Fibroblast of skin of back (primary cell): ENCODE measurements around the gene TBCK.

ENCODE experiments used
- DNase-seq: peaks from one replicate; pipeline ENCODE4 v3.0.0-alpha.2; 2013

TBCK gene

GRCh38 chr4:106109929-106110328 is 206.1 kb downstream of the TBCK start:
- no peak for DNase-seq

- no peak for DNase-seq
These were observed 210.3 kb downstream of the TBCK start for GRCh38 chr4:106105697-106106096.

DNA sequence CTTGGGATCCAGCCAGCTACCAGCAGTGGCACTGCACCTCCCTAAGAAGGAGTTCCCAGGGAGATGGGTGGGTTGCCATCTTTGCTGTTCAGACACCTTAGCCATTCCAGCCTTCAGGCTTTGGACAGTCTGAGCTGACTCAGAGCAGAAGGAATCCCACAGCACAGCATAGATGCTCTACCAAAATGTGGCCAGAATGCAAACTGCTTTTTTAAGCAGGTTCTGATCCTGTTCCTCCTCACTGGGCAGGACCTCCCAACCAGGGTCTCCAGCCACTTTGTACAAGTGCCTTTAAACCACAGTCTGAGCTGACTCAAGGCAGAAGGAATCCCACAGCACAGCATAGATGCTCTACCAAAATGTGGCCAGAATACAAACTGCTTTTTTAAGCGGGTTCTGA is 211.7 kb downstream of the TBCK start:
- no peak for DNase-seq

- no peak for DNase-seq
These were observed 219.6 kb downstream of the TBCK start for GRCh38 chr4:106096454-106096853.

DNA sequence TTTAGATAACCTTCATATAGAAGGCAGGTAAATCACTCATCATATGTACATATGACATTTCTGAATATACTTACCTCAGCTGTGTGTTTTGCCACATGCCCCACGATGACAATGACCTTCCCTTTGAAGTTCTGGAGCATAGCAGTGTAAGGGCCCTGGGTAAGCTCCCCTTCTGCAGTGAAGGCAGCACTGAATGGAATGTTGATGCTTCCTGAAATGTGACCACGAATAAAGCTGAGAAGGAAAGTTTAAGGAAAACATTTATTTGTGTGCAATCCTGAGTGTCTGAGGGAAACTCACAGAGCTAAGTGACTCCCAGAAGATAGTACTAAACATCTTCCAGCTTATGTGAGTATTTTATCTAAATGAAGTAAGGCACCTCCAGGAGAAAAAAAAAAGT is 220.6 kb downstream of the TBCK start:
- peak; percentile 3 for DNase-seq

DNA sequence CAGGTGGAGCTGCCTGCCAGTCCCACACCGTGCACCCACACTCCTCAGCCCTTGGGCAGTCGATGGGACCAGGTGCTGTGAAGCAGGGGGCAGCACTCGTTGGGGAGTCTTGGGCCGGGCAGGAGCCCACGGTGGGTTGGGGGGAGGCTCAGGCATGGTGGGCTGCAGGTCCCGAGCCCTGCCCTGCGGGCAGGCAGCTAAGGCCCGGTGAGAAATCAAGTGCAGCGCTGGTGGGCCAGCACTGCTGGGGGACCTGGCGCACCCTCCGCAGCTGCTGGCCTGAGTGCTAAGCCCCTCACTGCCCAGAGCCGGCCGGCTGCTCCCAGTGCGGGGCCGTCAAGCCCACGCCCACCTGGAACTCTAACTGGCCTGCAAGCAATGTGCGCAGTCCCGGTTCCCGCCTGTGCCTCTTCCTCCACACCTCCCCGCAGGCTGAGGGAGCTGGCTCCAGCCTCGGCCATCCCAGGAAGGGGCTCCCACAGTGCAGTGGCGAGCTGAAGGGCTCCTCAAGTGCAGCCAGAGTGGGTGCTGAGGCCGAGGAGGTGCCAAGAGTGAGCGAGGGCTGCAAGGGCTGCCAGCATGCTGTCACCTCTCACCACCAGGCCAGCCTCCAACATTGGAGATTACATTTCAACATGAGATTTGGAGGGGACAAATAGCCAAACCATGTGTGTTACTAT is 223.5 kb downstream of the TBCK start:
- DNase-seq: no peak

DNA sequence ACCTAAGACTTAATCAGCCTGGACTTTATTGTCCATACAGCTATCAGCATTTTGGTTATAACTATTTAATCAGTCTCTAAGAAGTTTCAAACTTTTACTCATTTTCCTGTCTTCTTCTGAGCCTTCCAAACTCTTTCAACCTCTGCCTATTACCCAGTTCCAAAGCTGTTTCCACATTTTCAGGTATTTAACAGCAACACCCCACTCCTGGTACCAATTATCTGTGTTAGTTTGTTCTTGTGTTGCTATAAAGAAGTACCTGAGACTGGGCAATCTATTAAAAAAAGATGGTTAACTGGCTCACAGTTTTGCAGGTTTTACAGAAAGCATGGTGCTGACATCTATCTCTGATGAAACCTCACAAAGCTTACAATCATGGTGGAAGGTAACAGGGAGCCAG is 225.2 kb downstream of the TBCK start:
- no peak for DNase-seq

- no peak for DNase-seq
These were observed 232.9 kb downstream of the TBCK start for GRCh38 chr4:106083065-106083464.

DNA sequence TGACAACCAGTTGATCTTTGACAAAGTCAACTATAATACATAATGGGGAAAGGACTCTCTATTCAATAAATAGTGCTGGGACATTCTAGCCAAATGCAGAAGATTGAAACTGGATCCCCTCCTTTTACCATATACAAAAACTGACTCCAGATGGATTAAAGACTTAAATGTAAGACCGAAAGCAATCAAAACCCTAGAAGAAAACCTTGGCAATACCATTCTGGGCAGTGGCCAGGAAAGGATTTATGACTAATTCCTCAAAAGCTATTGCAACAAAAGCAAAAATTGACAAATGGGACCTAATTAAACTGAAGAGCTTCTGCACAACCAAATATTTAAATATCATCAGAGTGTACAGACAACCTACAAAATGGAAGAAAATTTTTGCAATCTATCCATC is 235.6 kb downstream of the TBCK start:
- no peak for DNase-seq

- DNase-seq: no peak
These were observed 236.4 kb downstream of the TBCK start for GRCh38 chr4:106079616-106080015.

GRCh38 chr4:106065018-106065417 is 251.0 kb downstream of the TBCK start:
- no peak for DNase-seq

GRCh38 chr4:106063009-106063408 is 253.0 kb downstream of the TBCK start:
- peak; percentile 9 for DNase-seq

GRCh38 chr4:106062452-106062875 is 253.5 kb downstream of the TBCK start:
- peak; percentile 73 for DNase-seq

DNA sequence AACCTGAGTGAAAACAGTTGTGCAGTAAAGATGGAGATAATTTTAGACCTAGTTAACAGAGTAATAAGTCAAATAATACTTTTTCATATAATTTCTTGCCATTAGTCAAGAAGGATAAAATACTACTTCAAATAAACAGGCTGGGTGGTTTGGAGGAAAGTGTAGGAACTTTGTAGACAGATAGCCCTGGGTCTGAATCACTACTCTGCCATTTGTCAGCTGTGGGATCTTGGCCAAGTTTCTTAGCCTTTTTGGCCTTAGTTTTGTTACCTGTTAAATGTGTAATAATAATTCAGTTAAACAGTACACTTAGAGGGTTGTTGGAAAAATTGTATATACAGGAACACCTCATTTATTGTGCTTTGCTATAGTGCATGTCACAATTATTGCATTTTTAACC is 257.1 kb downstream of the TBCK start:
- no peak for DNase-seq

GRCh38 chr4:106056914-106057313 is 259.1 kb downstream of the TBCK start:
- no peak for DNase-seq

DNA sequence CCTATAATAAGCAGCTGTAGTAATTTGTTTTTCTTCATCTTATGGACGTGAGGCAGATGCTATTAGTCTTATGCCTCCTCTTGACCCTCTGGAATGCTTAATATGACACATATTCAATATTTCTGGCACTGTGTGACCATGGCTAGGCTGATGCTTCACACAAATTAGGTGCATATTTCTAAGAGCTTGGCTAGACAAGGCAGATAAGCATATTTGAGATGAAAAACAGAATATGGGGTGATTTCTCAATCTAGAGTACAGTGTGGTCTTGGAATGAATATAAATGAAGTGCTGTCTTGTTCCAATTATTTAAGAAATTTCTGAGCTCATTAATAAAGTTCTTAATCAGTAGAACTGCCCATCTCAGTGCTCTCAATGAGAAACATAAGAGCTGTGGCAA is 264.5 kb downstream of the TBCK start:
- no peak for DNase-seq

- no peak for DNase-seq
These were observed 266.5 kb downstream of the TBCK start for GRCh38 chr4:106049490-106049889.

DNA sequence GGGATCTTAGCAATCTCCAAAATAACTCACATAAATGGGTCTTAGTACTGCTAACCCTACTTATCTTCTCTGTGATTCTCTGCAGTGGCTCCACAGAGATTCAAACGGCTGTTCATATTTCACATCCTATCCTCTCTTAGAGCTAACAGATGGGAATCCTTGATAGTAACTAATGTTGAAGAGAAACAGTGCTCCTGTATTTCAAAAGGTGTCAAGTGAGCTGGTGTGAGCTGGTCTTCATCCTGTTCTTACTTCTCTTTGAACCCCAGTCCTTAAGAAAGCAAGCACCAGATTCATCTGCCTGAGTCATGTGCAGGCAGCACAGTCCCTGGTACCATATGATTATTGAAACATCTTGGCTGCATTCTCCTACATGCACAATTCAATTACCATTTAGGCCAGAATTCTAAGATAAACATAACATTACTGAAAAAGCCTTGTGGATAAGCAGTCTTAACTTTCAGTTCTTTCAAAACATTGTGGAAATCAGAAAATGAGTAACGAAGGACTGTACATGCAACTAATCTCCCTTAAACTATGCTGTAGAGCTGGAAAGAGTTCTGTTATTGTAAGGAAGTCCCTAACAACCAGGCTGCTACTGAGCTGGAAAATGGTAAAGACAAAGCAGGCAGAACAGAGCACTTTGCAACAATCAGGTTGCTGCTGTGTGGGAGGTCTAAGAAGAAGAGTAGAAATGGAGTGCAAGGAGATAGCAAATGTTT is 267.6 kb downstream of the TBCK start:
- DNase-seq: peak; percentile 33

DNA sequence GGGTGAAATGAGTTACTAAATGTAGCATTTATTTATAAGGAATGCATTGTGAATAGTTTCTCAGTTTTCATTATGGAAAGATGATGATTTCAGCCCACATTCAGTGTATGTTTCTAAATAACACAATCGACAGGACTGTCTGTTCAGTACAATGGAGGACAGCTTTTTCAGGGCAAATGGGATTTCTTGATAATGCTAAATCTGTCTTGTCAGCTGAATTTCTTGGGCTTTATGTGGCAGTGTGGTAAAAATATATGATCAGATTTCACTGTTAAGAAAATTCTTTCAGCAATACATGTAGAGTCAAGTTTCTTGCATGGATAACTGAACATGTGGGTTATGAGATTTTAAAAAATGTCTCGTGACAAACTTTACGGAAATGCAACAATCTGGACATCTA is 269.9 kb downstream of the TBCK start:
- no peak for DNase-seq

DNA sequence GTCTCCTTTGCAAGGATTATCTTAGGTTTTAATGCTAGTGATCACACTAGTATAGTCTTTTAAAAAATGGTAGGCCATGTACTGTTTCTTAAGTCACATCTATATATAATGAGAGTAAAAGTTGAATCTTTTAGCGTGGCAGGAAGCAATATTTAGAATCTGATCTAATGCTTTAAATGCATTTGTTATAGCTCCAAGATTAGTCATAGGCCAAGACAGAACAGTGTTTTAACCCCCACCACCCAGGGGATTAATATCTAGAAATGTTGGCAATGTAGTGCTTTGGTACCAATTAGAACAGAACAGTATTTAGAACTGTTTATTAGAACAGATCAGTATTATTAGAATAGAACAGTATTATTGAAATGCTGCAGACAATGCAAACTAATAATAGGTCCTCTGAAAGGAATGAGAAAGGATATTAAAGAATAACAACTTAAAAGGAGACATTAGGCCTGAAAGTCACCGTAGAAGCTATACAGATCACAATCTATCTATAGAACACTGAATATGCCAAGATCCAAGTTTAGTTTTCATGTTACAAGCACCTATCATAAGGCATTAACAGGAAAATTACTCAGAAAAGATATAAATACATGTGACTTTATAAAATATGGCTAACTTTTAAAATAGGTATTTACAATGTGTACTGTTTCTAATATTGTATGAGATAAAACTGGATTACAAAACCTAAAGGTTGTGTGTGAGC is 274.6 kb downstream of the TBCK start:
- DNase-seq: no peak

DNA sequence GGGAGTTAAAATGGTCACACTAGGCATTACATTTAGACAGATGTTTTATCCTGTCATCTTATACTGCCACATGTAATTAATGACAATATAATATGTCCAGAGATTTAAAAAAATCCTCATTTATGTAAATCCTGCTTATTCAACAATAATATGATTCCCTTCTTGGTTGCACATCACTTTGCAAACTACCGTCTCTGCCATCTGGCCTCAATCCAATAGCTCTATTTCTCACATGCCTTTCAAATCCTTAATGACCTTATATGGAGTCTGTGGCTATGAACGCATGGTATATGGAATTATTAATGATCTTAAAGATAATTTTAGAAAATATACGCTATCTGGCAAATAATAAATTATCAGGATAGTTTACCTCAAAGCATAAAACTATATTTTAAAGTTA is 276.2 kb downstream of the TBCK start:
- DNase-seq: no peak

- DNase-seq: no peak
These were observed 277.1 kb downstream of the TBCK start for GRCh38 chr4:106038908-106039307.

- no peak for DNase-seq
These were observed 278.0 kb downstream of the TBCK start for GRCh38 chr4:106038012-106038411.

- DNase-seq: no peak
These were observed 279.2 kb downstream of the TBCK start for GRCh38 chr4:106036848-106037247.
